ENCODE data around the gene FAM8A1.

- no peak for TF ChIP-seq CTCF (IDR thresholded peaks at IDR 0.05)
- TF ChIP-seq POLR2A (IDR thresholded peaks at IDR 0.05) = no peak
Observed at GRCh38 chr6:17556014-17556413, 44.1 kb upstream of the FAM8A1 start.

All from right lobe of liver (tissue), 4 donors.